DMS53 (cell line): ENCODE data around the gene OR2T5.
"Not testable (repeated sequence)": the region's sequence is repeated elsewhere in the genome, so short reads cannot be mapped to it uniquely, and the experiment has no call there.

Experiments used
- DNase-seq: peaks from one replicate; lab custom pipeline; 2025; lab: John Stamatoyannopoulos, UW

OR2T5 gene

DNA sequence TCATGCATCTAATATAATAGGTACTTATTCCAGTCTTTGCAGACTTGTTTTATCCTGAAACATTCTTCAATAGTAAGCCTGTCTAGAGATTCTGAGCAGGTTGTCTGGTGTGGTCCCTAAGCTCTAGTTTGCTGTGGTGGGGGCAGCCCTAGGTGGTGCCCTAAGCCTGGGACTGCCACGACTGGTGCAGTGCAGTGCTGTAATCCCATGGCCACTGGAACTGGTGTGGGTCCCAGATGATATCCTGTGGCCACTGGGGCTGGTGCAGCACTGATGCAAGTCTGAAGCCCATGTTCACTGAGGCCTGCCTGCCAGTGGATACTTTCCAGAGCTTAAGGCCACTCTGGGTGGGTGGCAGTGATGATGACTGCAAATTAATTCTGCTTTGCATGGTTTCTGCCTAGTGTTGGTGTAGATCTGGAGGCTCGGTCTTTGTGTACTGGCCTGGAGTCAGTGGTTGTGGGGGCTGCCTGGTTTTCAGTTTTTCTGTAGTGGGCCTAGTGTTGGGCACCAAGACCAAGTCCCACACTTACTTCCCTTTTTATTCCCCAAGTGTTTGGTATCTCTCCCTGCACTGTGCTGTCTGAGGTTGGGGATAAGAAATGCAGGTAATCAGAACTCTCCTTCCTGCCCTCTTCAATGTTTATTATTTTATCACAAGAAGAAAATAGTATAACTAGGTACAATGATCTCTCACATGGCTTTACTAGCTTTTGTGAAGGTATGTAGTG, 12.1 kb downstream of the OR2T5 start:
- DNase-seq = not testable (repeated sequence)

DNA sequence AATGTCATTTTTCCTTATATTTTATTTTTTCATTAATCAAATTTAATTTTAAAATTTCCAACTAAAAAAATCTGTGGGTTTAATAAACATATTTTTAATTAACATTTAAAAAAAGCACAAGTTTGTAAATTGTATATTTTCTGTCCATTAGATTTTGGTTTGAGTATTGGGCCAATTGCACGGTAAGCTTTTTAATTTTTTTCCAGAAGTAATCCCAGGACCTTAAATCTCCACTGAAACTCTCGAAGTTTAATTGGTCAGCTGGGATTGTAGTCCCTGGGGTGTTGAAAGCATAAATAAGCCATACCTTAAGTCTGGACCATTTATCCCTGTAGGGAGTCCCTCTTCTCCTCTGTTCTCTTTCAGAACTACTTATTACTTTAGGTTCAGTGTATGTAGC, 19.4 kb downstream of the OR2T5 start, which contains the start of gene OR2G6:
Gene OR2G6, plus strand, starts transcription at position 301 of the 400 bp plus-strand sequence. CDS start 13,574 bp downstream, outside the sequence.
- DNase-seq = not testable (repeated sequence)

DNA sequence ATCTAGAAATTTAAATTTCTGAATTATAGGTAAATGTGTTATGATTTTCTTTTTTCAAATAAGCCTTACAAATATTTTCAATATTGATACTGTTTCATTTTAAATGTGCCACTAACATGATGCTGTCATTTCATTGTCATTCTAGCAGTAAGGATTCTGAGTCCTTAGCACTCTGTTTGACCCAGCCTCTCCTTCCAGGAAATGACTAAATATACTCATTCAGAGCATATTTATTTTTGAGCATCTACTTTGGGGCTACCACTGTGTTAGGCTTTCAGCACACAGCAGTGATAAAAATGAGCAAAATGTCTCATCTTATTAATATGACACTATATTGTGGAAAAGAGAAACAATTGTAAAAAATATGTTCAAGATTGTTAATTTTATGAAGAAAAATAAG, 21.8 kb downstream of the OR2T5 start:
- not testable (repeated sequence) for DNase-seq

DNA sequence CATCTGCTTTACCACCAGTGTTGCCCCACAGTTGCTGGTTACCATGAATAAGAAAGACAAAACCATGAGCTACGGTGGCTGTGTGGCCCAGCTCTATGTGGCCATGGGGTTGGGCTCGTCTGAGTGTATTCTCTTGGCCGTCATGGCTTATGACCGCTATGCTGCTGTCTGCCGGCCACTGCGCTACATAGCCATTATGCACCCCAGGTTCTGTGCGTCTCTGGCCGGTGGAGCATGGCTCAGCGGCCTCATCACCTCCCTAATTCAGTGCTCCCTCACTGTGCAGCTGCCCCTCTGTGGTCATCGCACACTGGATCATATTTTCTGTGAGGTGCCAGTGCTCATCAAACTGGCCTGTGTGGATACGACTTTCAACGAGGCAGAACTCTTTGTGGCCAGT, 33.5 kb downstream of the OR2T5 start:
- DNase-seq = no peak

DNA sequence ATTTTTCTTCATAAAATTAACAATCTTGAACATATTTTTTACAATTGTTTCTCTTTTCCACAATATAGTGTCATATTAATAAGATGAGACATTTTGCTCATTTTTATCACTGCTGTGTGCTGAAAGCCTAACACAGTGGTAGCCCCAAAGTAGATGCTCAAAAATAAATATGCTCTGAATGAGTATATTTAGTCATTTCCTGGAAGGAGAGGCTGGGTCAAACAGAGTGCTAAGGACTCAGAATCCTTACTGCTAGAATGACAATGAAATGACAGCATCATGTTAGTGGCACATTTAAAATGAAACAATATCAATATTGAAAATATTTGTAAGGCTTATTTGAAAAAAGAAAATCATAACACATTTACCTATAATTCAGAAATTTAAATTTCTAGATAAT, 49.1 kb downstream of the OR2T5 start:
- DNase-seq = not testable (repeated sequence)
